Activated gamma-delta T cell treated with anti-CD3 and anti-CD28 coated beads, Interleukin-2, amount 50 U/mL, for 16 hours (primary cell): ENCODE data around the gene TRAK1.

Experiments used
- DNase-seq: peaks from one replicate; pipeline ENCODE4 v3.0.0-alpha.2; 2020; ENCODE audit warnings: low read depth

The TRAK1 gene

DNA sequence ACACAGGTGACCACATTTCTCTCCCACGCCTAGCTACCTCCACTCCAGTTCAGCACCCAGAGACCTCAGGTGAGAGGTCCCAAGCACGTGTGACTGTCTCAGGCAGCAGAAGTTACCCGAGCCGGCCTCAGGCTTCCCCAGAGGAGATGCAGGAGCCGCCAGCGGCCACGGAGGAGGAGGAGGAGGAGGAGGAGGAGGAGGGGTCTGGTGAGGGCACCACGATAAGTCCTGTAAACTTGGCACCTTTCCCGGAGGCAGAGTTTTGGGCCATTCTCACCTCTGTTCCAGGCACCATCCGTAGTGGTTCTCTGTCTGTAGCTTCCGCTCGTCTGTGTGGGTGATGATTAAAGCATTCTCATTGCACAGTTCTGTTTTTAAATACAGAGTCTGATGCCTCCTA is 118.8 kb downstream of the TRAK1 start:
- no peak for DNase-seq

DNA sequence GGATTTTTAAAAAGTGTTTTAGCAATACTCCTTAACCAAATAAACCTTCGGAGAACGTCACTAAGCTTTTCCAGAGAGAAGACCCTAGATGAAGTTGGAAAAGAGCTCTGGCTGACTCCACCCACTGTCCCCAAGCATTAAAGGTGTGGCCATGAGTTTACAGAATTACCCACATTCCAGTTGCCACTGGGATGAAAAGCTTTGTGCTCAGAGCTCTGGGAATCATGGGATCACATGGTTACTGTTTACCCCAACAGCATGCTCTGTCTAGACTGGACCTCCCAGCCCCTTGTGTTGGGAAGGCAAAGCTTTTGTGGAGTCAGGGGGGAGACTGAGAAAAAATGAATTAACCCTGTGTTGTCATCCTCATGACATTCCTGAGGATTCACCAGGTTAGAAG is 119.6 kb downstream of the TRAK1 start:
- DNase-seq: no peak

DNA sequence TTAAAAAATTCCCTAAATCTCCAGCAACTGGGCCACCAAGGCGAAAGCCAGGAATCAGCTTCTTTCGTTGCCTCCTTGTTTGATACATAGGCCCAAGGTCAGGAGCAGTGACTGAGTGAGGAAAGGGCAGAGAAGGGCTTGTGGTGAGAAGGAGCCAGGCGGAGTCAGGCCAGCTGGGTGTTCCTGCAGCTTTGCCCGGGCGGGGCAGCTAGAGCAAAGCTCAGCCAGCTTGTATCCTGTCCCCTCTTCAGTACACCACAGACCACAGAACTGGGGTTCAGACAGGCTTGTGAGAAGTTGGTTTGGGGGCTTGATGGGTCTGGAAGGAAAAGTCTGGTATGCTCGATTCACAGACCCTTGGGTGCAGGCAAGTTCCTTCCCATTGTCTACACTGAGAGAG is 122.3 kb downstream of the TRAK1 start:
- no peak for DNase-seq

DNA sequence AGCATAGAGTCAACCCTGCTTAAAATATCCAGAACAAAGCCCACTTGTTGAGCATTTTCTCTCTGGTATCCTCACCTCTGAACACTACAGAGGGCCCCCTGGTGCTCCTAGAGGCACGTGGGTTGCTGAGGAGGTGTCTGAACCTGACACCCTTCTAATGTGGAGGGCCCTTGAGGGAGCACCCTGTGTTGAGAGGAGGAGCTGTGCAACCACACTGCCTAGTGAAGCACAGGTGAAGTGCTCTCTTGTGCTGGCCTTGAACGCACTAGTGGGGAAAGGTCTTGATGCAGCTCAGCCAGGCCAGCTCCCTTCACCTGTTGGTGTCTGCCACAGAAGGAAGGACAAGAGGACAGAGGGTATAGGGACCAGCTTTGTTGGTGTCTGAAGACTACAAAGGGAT is 122.9 kb downstream of the TRAK1 start:
- no peak for DNase-seq

DNA sequence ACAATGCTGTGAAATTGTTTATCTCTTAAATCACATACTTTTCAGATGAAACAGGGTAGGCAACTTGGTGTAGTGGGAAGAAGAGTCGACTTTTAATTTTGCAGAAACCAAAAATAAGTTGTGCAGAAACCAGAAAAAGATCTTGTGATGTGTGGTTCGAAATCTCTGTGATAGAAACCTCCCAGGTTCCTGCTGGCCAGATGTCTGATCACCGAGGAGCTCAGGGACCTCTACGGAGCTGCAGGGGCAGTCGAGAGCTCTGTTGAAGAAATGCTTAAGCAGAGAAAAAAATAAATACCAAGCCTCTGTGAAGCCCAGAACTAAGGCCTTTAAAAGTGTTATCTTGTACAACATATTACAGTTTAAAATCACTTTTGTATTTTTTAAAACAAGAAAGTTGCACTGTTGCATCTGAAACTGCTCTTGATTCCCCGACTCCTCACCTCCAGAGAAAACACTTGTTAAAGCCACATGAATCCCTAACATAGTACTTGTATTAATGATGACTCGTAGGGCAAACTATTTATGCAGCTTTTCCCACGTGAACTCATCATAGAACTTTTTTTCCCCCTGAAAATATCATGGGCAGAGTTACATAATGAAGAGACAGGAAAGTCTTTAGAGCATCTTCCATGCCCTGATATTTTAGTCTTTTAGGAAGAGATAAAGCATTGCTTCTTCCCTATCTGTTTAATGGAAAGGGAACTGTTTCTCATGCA is 123.6 kb downstream of the TRAK1 start:
- no peak for DNase-seq

DNA sequence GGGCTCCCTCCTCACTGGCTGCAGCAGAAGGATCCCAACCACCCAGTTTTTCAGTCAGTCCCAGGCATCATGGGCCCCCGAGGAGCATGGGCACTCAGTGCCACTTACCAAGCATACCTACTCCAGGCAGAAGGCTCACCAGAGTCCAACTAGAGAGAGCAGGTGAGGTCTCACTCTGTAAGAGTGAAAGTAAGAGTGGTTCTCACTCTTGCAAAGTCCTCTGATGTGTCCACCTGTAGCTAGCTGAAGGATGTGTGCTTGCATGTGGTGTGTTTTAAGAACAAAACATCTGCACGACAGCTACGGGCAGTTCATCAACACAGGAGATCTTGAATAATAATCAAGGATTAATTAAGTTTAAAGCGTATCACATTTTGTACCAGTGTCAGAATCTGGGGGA is 125.1 kb downstream of the TRAK1 start:
- DNase-seq: no peak

DNA sequence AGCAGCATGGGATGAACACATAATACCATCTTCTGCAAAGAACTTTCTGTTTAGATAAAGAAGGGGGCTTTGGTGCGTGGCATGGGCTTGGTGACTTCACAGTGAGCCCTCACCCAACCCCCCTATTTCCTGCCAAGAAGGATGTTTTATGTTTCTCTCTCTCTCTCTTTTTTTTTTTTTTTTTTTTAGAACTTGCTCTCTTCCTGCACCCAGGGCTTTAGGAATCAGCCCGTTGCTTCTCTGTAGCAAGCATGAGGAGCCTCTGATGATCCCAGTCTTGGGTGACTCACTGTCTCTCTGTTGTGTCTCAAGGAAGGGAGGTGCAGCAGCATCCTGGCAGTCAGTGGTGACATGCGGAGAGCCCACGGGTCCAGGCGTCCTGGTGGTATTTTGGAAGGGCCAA is 125.8 kb downstream of the TRAK1 start:
- DNase-seq: no peak

DNA sequence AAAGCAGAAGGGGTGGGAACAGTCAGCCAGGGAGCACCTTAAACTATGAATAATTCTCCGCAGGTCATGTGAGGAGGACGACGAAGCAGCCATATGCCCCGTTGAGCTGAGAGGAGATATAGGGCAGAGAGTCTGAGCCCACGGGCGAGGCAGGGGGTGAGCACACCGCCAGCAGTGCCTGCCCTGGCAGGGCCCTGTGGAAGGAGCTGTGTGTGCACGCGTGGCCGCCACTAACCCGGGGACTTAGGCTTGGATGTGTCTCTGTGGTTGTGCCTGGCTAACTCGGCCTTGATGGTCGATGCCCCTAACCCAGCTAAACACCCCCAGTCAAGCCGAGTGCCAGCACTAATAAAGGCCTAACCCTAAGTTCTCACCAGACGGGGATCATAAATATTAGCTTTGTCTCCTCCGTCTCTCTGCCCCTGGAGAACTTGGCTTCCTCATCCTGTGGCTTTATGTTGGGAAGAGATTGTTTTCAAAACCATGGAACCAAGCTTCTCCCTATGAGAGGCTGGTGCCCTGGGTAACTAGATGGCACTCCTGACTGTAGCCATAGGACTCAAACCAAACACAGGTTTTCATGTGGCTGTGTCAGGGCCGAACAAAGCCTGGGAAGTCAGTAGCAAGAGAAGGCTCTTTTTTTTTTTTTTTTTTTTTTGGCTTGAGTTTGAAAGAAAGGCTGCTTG is 129.4 kb downstream of the TRAK1 start:
- no peak for DNase-seq

DNA sequence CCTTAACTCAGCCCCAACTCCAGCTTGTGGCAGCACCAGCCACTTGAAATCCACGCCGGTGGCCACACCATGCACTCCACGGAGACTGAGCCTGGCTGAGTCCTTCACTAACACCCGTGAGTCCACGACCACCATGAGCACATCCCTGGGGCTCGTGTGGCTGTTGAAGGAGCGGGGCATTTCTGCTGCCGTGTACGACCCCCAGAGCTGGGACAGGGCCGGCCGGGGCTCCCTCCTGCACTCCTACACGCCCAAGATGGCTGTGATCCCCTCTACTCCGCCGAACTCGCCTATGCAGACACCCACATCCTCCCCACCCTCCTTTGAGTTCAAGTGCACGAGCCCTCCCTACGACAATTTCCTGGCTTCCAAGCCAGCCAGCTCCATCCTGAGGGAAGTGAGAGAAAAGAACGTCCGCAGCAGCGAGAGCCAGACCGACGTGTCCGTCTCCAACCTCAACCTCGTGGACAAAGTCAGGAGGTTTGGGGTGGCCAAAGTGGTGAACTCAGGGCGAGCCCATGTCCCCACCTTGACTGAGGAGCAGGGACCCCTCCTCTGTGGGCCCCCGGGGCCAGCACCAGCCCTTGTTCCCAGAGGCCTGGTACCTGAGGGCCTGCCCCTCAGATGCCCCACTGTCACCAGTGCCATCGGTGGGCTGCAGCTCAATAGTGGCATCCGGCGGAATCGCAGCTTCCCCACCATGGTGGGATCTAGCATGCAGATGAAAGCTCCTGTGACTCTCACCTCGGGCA is 132.0 kb downstream of the TRAK1 start:
- DNase-seq: no peak

DNA sequence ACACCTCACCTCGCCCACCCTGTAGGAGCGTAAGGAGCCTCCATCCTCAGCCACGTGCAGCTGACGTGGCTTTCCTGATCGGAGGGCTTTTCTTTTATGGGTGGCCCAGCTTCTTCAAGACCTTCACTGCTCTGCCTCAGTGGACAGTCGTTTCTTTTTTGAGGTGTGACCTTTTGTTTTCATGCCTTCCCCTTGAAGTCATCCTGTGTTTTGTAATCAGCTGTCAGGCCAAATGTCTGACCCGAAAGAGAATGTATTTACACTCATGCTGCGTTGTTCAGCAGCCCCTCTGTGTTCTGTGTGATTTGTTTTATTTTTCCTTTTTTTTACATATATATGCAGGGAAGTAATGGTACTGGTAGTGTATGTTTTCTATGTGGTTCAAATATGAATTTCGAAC is 133.0 kb downstream of the TRAK1 start:
- no peak for DNase-seq

DNA sequence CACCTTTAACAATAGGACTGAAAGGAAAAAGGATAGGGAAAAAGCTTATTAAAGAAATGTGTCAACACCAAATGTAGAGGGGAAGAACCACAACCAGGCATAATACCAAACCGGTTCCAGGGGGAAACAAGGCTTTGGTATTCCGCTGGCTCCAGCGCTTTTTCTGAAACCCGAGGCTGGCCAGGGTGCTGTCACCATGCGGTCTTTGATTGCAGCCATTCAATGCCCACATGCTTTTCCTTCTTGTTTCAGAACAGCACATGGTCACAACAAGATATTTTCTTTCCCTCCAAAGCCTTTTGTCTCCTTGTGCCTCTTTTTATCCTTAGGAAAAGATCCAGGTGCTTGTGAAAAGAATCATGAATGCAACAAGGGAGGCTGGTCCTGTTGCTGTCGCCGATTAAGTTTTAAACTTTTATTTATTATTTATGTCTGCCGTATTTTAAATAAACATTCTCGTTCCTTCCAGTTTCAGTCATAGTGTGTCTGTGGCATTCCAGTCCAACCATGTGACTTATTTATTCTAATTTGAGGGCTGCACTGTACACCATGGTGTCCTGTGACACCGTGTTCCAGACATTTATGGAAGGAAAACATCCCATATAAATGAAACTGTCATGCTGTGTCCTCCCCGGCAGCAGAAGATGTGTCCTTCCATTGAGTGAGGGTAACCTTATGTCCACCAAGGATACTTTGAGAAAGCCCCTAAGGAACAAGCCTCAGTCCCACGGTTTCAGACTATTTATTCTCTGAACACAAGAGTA is 133.7 kb downstream of the TRAK1 start:
- DNase-seq: no peak

DNA sequence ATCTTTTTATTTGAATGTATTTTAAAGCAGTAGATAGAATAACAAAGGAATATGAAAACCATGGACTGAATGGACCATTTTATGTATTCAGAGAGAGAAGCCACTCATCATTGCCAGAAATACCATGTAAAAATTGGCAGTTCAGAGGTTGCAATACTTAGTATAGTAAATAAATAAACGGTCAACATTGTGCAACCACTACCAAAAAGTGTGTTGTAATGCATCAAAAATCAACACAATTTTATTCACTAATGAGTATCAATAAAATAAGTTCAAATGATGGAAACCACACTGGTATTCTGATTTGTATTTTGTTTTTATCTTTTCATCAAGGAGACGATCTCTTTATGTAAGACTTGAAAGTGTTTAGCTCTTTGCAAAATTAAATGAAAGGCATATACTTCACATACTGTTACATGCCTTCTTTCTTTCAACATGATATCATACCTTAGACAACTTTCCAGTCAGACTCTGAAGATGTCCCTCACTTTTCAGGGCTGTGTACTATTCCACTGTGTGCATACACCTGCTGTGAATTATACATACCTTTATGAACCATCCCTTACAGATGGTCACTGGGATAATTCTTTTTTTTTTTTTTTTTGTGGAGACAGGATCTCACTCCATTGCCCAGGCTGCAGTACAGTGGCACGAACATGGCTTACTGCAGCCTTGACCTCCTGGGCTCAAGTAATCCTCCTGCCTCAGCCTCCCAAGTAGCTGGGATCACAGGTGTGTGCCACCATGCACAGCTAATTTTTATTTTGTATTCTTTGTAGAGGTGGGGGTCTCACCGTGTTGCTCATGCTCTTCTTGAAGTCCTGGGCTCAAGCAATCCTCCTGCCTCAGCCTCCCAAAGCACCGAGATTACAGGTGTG is 134.6 kb downstream of the TRAK1 start:
- no peak for DNase-seq

DNA sequence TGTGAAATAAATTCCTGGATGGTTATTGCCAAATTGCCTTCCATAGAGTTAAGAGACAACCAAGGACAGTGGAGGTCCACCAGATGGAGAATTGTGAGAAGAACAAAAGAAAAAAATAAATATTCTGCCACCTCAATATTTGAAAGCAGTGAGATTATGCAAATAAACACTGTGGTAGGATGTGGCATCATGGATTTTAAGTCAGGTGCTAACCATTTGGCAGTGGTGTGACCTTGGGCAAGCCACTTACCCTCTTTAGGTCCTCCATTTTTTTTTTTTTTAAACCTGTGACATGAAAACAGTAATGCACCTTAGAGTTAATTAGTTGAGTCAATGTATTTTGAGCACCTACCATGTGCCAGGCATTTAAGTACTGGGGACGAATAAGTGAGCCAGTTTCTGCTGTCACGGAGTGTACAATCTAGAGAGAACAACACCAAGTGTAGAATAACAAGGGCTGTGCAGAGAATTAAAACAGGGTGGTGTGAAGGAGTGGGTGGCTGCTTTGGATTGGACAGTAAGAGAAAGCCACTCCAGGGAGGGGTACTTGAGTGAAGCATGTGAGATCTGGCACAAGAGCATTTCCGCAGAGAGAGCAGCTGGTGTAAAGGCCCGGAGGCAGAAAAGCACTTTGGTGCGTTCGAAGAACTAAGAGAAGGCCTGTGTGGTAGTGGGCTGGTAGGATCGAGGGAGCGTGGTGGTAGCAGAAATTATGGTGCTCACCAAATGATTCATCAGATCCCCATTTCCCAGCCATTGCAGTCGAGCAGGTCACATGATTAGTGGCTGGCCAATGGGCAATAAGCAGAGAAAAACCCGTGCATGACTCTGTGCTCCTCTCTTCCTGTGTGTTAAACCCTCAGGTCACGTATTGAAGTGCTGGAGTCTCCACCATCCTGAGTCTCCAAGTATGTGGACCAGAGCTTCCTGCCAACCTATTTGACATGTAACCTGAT is 135.6 kb downstream of the TRAK1 start:
- DNase-seq: no peak

DNA sequence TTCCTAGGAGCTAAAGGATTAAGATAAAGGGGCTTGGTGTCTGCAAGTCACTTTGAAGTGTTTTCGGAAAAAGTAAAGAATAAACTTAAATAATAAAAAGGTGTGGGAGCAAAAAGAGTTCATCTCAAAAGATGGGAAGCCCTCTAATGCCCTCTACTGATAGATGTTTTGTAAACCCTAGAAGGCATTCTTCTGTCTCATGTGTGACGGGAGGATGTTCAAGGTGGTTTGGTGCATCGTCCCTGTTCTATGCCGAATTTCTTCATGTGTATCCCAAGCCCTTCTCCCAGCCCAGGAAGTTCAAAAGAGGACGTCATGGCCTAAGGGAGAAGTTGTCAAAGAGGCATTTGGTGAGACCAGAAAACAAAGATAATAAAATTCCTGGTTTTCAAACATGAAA is 137.6 kb downstream of the TRAK1 start:
- DNase-seq: no peak

DNA sequence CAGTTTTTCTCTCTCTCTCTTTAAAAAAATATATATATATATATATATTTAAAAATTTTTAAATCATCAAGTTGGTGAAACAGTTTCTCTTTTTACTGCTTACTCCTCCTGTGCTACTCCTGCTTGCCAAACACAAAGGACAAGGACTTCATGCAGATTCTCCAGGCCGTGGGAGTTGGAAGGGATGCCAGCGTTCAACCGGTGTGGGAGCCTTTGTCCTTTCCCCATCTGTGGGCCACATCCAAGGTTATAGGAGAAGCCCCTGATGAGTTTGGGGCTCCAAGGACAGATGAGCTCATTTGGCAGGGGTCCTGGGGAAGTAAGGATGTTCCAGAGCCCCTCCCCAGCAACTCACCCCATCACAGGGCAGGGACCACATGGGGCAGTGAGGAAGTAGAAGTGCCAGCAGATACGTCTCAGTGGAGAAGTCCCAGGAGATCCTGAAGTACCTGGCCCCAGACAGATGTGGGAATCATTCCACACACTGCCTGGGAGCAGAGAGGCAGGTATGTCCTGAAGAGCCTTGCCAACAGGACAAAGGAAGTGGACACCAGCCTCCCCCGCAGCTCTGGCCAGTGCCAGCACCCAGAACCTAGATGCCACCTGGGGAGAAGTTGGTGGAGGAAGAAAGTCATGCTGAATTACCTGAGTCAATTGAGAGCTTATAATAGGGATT is 138.2 kb downstream of the TRAK1 start:
- no peak for DNase-seq

DNA sequence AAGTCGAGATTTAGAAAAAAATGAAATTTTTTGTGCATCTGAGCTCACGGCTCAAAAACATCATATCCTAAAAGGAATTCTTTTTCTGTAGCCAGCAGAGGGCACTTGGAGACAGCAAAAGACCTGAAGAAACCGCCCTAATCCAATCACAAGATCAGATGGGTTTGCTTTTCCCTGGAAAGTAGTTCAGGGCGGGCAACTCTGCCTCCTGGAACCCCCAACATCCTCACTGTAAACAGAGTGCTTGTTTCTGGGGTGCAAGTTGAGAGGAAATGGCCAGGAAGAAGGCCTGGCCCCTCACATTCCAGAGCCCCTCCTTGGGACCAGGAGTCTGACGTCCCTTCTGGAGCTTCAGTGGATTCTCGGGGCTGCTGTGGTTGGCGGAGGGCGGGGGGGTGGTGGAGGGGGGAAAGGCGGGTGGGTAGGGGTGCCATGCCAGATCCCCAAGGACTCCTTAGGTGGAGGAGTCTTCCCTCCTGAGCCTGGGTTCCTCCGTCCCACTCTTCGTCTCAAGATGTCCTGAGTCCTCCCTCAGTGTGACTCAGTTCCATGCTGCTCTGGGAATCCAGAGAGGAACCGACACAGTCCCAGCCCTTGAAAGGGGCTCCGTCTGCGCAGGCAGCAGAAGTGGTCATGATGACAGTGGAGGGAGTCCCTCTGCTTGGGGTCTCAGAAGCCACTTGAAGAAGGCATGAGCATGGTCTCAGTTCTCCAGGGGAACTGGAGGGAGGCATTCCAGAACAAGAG is 139.0 kb downstream of the TRAK1 start:
- no peak for DNase-seq

DNA sequence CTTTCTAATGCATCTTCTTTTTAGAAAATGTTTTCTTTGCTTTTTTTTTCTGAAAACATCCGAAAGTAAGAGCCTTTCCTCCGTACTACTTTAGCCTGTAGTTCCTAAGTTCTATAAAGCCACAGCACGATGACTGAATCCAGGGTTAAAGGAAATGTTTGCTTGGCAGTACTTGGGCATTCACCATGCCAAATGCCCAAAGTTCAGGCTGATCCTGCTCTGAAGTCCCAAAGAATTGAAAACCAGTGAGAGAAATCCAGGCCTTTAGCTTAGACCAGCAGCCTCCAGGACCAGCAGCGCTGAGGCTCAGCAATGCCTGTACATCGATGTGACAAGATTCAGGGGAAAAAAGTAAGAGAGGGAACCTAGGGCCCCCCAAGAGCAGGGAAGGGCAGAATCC is 139.7 kb downstream of the TRAK1 start:
- DNase-seq: no peak

DNA sequence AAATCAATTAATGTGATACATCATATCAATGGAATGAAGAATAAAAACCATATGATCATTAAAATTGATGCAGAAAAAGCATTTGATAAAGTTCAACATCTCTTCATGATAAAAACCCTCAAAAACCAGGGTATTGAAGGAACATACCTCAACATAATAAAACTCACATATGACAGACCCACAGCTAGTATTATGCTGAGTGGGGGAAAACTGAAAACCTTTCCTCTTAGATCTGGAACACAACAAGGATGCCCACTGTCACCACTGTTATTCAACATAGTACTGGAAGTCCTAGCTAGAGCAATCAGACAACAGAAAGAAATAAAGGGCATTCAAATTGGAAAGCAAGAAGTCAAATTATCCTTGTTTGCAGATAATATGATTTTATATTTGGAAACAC is 144.4 kb downstream of the TRAK1 start:
- DNase-seq: no peak

DNA sequence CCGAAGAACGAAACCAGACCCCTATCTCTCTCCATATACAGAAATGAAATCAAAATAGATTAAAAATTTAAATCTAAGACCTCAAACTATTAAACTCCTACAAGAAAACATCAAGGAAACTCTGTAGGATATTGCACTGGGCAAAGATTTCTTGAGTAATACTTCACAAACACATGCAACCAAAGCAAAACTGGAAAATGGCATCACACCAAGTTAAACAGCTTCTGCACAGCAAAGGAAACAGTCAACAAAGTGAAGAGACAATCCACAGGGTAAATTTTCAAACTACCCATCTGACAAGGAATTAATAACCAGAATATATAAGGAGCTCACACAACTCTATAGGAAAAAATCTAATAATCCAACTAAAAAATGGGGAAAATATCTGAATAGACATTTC is 145.5 kb downstream of the TRAK1 start:
- DNase-seq: no peak
